ENCODE results near the gene ZFAND6.

DNA sequence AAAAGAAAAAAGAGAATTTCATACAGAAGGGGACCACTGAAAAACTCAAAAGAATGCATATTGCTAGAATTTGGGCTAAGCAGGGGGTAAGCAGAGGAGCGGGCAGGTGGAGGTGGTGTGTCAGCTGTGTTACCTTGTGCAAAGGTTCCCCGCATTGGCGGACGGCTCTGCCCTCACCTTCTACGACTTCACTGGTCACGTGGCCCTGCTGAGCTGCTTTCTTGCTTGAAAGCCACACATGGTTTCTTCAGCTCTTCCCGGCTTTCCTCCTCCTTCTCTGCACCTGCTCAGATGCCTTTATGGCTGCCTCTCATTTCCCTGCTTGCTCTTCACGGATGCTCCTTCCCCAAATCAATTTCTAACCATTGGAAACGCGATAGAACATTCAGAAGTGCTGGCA is 123.8 kb downstream of the ZFAND6 start:
- no peak for TF ChIP-seq POLR2A (IDR thresholded peaks at IDR 0.05; ENCODE audit: low read depth, low read length)
- TF ChIP-seq PAX5 (IDR thresholded peaks at IDR 0.05; ENCODE audit: insufficient read depth, low read length, severe bottlenecking), result no peak
- no peak for TF ChIP-seq POLR2AphosphoS5 (IDR thresholded peaks at IDR 0.05; ENCODE audit: low read depth, low read length)
- TF ChIP-seq SPI1 (IDR thresholded peaks at IDR 0.05; ENCODE audit: low read depth, low read length), result no peak
